DOHH2 (cell line): ENCODE data around the gene NR1I3.

Experiments used
- EZH2phosphoT487 ChIP-seq: fragments of 200-600 bp; sonication (generic); IDR thresholded peaks from 2 replicates; pipeline ENCODE4 v1.6.1; 2017; ENCODE audit warnings: borderline replicate concordance, mild to moderate bottlenecking, antibody characterized with exemption, low read length, moderate library complexity, mixed read lengths
- TF ChIP-seq, protein P1 (sequence below): fragments of 200-600 bp; sonication (generic); IDR thresholded peaks from one replicate; pipeline ENCODE4 v1.5.1; 2014; ENCODE audit warnings: antibody characterized with exemption, mild to moderate bottlenecking, low read depth, low read length; ENCODE audit not compliant: poor library complexity, severe bottlenecking

DNA sequence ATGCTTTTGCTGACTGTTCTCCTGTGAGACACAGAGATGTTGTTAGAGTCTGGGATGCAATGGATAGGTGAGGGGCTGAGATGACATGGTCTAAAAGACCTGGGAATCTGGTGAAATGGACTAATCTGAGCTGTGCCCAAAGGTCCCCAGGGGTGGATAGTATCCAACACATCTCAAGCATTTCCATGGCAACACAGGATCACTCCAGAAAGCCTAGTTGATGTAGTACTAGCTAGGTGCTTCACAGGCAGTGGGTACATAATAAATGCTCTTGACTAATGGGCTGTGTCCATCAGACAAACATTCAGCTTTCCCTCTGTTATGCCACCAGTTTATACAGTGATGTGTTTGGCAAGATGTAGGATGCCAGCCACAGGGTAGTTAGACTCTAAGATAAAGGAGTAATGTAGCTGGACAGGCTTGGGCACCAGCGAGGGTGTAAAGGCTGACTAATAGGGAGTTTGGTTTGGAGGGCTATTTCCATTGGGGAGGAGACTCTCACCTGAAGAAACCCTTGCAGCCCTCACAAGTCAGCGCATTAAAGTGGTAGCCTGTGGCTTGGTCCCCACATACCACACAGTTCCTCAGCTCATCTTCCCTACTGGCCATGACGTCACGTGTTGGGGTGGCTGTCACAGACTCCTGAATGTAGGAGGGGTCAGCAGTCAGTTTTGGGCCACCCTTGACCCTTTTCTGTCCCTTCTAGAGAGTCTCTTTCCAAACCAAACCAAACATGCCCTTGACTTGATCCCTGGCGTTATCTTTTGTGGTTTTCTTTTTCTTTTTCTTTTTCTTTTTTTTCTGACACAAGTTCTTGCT lies 1.8 kb downstream of the NR1I3 start:
- no peak for TF ChIP-seq EZH2phosphoT487
- TF ChIP-seq, protein P1, sequence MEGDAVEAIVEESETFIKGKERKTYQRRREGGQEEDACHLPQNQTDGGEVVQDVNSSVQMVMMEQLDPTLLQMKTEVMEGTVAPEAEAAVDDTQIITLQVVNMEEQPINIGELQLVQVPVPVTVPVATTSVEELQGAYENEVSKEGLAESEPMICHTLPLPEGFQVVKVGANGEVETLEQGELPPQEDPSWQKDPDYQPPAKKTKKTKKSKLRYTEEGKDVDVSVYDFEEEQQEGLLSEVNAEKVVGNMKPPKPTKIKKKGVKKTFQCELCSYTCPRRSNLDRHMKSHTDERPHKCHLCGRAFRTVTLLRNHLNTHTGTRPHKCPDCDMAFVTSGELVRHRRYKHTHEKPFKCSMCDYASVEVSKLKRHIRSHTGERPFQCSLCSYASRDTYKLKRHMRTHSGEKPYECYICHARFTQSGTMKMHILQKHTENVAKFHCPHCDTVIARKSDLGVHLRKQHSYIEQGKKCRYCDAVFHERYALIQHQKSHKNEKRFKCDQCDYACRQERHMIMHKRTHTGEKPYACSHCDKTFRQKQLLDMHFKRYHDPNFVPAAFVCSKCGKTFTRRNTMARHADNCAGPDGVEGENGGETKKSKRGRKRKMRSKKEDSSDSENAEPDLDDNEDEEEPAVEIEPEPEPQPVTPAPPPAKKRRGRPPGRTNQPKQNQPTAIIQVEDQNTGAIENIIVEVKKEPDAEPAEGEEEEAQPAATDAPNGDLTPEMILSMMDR = no peak
